GM21825 (cell line): ENCODE data around the gene MERTK.

Experiments
- ATAC-seq: cut with Tn5 transposase; IDR thresholded peaks from one replicate; pipeline ENCODE4 v1.9.1; 2021; ENCODE audit warnings: mild to moderate bottlenecking, moderate library complexity; ENCODE audit not compliant: unreplicated experiment

MERTK gene

DNA sequence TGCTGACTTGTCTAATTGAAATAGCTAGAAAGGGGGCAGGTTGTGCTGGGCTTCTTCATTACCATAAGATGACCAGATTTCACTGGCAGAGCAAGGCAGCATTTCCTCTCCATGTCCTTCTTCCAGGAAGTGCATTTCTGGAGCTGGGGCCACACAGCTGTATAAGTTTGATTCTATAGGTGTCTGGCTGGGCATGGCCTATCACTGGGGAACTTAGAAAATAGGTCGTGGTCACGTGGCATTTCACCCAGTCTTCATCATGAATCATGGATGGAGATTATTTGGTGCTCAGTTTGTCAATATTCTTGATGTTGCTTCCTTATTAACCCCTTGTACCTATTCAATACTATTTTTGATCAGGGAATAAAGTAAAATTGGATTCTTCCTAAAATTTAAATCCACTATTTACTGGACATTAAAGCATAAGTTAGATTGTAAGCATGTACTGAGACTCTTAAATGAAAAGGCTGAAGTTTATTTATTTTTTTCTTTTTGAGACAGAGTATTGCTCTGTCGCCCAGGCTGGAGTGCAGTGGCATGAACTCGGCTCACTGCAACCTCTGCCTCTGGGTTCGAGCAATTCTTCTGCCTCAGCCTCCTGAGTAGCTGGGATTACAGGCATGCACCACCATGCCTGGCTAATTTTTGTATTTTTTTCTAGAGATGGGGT, 107.1 kb downstream of the MERTK start:
- no peak for ATAC-seq

DNA sequence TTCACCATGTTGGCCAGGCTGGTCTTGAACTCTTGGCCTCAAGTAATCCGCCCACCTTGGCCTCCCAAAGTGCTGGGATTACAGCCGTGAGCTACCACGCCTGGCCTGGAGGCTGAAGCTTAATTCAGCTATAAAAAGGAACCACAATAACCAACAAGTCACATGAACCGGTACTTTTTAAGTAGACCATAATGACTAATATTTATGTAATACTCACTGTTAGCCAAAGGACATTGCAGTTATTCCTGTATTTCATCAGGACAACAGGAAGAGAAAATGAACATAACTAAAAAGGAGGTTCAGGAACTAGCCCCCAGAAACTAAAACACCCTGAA, 107.6 kb downstream of the MERTK start:
- no peak for ATAC-seq

- ATAC-seq = no peak
Measured at GRCh38 chr2:112007493-112007892, 109.1 kb downstream of the MERTK start.

DNA sequence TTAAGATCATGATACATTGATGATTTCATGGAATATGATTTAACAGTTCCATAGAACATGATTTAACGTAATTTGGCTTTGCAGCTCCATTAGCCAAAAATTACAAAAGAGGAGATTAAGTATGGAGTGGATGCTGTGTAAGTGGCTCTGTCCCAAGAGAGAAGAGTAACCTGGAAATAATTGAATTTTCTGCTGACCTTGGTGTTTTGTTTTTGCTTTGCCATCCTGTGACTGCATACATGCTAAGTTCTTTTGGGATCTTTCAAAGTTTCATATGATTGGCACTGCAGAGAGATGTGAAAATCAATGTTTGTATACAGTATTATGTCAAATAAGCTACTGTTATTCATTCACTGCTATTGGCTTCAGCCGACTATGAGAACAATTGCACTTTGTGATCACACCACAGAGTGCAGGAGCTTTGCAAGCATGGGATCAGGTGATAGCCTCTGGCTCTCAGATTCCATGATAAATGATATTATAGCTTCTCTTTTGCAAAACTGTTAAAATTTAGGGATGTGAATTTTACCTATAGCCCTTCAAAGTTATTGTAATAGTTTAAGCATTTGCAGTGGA, 110.6 kb downstream of the MERTK start:
- no peak for ATAC-seq

DNA sequence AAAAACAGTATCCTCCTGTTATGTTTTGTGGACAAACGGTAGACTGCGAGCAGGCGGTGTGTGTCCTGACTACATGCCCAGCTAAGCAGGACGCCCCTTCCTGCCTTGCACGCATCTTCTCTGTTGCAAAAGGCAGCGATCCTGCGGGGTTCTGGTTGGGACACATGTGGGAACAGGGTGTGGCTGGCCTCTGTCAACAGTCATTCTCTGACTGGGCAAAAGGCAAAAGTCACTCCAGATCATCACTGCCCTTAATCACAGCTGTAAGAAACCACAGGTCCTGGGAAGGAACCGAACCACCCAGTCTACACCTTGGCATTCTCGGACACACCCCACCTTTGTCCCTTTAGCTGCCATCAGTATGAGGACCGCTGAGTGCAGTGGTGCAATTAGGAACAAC, 112.3 kb downstream of the MERTK start:
- no peak for ATAC-seq

GRCh38 chr2:112012556-112012955, 114.1 kb downstream of the MERTK start:
- ATAC-seq = no peak

DNA sequence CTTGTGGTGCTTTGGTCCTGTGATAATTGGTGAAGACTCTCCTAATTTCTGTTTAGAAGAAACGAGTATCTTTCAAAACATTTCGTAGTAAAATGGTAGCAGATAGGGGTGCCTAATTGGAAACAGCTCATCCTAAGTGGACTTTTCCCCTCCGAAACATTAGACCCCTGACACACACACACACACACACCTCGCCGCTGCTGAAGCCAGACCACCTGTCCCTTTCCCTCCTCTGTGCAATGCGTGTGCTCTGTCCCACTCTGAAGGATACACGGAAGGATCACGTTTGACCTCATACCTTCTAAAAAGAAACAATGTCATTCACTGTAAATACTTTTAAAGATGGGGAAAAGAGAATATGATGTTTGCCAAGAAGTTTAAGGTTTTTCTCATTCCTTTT, 120.4 kb downstream of the MERTK start:
- no peak for ATAC-seq

GRCh38 chr2:112019569-112019982, 121.2 kb downstream of the MERTK start:
- no peak for ATAC-seq

- ATAC-seq = no peak
Measured at GRCh38 chr2:112020561-112020960, 122.2 kb downstream of the MERTK start.

DNA sequence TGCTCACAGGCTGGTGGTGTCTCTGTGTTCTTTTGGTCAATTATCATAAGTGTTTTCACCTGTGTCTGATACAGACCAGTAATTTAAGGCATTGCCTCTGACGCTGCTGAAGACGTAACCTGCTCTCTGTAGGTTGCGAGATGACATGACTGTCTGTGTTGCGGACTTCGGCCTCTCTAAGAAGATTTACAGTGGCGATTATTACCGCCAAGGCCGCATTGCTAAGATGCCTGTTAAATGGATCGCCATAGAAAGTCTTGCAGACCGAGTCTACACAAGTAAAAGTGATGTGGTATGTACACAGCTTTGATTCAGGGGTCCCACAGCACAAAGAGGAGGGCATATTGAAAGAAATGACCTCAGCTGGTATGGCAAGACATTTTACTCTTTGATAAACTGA, 122.9 kb downstream of the MERTK start:
- ATAC-seq = no peak

DNA sequence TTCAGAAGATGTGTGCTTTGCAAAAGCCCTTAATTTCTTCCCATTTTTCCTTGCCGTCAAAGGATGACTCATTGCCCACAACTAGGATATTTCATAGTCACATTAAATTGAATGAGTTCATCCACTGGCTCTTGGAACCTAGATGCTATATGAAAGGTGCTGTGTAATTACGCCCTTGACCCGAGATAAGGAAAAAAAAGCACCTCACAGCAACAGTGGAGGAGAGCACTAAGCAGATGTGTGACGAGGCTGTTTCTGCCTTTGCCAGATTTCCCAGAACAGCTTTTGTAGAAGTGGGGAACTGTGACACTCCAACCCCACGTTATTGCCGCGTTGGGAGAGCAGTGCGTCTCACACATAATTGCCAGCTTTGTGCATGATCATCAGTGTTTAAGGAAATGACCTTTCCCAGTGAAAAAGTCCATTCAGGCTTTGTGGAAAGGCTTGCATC, 123.4 kb downstream of the MERTK start:
- no peak for ATAC-seq

- no peak for ATAC-seq
Measured at GRCh38 chr2:112023707-112024106, 125.3 kb downstream of the MERTK start.

DNA sequence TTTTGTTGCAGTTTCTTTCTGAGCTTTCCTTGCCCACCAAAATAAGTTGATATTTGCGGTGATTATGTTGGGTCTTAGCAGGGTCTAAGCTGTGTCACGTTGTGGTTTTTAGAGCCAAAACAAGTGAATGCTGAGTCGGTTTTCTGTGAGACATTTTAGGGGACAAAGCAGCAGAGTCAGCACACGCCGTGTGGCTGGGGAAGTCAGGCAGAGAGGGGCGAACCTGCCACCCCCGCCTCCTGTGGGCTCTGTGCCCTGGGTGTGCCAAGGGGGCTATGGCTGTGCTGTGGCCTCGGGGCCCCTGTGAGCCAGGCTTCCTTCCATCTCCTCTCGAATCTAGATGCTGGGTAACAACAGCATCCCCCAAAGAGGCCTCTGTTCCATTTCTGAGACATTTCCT, 125.8 kb downstream of the MERTK start:
- ATAC-seq = no peak

GRCh38 chr2:112024896-112025491, 126.6 kb downstream of the MERTK start:
- ATAC-seq = no peak

DNA sequence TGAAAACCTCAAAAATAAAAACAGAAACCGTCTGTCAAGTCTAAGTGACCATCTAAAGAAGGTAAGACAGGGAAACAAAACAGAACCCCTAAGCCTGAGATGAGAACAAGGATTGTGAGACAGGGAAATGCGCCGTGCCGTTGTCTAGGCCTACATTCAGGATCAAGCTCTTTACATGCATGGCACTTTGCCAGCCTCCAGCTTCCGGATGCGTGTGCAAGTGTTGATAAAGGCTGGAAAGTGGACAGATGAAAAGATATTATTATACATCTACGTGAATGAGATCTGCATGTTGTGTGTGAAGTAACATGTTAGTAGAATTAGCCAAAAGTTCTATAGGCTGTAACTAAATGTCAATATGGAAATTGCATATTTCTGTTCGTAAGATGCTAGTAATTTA, 128.1 kb downstream of the MERTK start:
- ATAC-seq = no peak

DNA sequence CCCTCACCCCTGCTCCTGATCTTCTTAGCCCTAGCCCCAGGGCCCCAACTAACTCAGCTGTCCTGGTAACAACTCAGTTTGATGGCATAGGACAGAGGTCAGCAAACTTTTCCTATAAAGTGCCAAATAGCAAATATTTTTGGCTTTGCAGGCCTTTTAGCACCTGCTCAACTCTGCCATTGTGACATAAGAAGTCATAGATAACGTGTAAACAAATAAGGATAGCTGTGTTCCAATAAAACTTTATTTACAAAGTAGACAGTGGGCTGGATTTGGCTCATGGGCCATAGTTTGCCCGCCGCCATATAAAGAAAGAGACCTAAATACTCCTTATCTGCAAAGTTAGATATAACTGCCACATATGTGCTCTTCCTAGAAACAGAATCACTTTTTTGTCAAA, 129.4 kb downstream of the MERTK start:
- no peak for ATAC-seq

GRCh38 chr2:112029164-112029563, 130.8 kb downstream of the MERTK start:
- ATAC-seq = no peak

GRCh38 chr2:112031473-112032223, 133.2 kb downstream of the MERTK start:
- ATAC-seq = no peak

- no peak for ATAC-seq
Measured at GRCh38 chr2:112032224-112032586, 133.8 kb downstream of the MERTK start.

GRCh38 chr2:112032689-112033465, 134.5 kb downstream of the MERTK start:
- no peak for ATAC-seq

DNA sequence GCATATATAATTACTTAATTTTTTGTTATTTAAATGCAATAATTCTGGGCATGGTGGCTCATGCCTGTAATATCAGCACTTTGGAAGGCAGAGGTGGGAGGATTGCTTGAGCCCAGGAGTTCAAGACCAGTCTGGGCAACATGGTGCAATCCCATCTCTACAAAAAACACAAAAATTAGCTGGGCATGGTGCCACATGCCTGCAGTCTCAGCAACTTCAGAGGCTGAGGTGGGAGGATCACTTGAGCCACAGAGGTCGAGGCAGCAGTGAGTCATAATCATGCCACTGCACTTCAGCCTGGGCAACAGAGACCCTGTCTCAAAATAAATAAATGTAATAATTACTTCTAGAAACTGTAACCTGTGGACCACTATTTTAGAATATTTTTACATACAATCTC, 135.2 kb downstream of the MERTK start:
- no peak for ATAC-seq
